ENCODE data around the gene RNF224.

RNF224 gene

DNA sequence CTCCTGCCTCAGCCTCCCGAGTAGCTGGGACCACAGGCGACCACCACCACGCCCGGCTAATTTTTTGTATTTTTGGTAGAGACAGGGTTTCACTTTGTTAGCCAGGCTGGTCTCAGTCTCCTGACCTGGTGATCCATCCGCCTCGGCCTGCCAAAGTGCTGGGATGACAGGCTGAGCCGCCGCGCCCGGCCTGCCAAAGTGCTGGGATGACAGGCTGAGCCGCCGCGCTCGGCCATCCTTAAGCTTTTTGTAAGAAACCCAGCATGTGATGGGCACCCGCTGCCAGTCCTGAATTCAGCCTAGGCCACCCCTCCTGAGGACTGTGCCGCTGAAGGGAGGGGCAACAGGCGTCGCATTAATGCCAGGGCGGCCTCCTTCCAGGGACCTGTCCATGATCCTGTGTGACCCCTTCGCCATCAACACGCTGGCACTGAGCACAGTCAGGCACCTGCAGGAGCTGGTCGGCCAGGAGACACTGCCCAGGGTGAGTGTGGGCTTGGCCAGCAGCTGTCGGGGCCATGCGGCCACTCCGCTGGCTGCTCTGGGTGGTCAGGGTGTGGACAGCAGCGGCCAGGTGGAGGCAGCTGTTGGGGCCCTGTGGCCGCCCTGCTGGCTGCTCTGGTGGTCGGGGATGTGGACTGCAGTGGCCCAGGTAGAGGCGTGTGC lies 38.3 kb downstream of the RNF224 start:
- TF ChIP-seq ZNF274 (IDR thresholded peaks at IDR 0.05; ENCODE audit: low read depth, low read length): no peak

DNA sequence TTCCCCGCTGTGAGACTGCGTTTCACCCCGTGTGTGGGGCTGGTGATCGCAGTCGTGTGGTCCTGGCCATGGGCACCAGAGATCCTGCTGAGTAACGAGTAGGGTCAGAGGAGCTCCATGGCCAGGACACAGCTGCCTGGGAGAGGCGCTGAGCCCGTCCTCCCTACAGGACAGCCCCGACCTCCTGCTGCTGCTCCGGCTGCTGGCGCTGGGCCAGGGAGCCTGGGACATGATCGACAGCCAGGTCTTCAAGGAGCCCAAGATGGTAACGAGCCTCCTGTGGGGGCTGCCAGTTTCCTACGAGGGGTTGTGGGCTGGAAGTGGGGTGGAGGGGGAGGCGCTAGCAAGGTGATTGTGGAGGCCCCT lies 38.8 kb downstream of the RNF224 start:
- no peak for TF ChIP-seq ZNF274 (IDR thresholded peaks at IDR 0.05; ENCODE audit: low read depth, low read length)

More for the DNA sequence above, 38.3 kb downstream of the RNF224 start:
- no peak overlapping the region for H3K4me3 ChIP-seq (ENCODE audit: low read length)

DNA sequence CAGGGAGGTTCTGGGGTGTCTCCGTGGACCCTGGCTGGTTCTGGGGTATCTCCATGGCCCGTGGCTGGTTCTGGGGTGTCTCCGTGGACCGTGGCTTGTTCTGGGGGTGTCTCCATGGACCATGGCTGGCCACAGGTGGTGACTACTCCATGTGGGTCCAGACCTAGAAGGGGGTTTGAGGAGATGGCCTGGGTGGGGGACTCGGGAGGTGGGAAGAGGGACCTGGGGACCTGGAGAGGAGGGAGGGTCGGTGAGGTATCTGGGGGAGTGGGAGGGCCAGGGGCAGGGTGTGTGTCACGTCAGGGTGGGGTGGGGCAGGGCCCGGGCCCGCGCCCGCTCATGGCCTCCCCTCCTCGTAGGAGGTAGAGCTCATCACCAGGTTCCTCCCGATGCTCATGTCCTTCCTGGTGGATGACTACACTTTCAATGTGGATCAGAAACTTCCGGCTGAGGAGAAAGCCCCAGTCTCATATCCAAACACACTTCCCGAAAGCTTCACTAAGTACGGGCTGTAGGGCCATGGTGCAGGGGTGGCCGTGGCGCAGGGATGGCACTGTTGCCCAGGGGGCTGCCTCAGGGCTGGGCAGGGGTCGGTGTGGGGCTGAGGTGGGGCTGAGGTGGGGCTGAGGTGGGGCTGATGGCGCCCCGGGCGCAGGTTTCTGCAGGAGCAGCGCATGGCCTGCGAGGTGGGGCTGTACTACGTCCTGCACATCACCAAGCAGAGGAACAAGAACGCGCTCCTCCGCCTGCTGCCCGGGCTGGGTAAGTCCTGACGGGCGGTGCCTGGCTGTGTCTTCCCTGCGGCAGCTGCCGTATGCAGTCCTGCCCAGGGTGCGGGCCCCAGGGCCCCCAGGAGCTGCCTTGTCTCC lies 39.5 kb downstream of the RNF224 start:
- no peak for TF ChIP-seq ZNF274 (IDR thresholded peaks at IDR 0.05; ENCODE audit: low read depth, low read length)
- H3K4me3 ChIP-seq (ENCODE audit: low read length): no peak overlapping the region

More for the DNA sequence above, 38.8 kb downstream of the RNF224 start:
- no peak overlapping the region for H3K4me3 ChIP-seq (ENCODE audit: low read length)

DNA sequence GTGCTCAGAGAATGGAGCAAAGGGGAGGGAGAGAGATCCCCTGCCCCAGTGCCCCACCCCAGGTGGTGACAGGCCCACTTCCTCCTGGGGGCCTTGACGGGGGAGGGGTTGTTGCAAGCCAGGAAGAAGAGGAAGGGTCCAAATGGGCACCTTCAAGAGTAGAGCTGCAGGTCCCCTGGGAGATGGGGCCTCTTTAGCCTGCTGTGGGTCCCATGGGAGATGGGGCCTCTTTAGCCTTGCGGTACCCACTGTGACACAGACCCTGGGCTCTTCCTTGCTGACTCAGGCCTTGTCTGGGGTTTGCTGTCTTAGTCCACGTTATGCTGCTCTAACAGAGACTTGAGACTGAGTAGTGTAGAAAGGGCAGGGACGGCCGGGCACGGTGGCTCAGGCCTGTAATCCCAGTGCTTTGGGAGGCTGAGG lies 40.6 kb downstream of the RNF224 start:
- TF ChIP-seq ZNF274 (IDR thresholded peaks at IDR 0.05; ENCODE audit: low read depth, low read length): no peak
- H3K4me3 ChIP-seq (ENCODE audit: low read length): no peak overlapping the region

DNA sequence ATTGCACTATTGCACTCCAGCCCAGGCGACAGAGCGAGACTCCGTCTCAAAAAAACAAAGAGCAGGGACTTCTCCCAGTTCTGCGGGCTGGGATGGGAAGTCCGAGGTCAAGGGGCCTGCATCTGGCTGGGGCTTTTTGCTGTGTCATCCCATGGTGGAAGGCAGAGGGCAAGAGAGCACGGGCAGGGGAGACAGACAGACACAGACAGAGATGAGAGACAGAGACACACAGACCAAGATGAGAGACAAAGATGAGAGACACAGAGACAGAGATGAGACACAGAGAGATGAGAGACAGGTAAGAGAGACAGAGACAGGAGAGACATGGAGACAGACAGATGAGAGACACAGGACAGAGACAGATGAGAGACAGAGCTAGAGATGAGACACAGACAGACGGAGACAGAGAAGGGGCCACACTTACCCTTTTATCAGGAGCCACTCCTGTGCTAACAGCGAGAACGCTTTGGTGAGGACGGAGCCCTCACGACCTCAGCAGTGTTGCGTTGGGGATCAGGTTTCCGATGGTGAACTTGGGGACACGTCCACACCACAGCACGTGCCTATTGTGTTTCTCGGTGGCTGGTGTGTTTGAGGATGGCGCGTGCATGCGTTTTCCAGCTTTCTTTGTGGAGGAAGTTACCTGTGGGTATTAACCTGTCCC lies 41.4 kb downstream of the RNF224 start:
- TF ChIP-seq ZNF274 (IDR thresholded peaks at IDR 0.05; ENCODE audit: low read depth, low read length): no peak
- H3K4me3 ChIP-seq (ENCODE audit: low read length): no peak overlapping the region

DNA sequence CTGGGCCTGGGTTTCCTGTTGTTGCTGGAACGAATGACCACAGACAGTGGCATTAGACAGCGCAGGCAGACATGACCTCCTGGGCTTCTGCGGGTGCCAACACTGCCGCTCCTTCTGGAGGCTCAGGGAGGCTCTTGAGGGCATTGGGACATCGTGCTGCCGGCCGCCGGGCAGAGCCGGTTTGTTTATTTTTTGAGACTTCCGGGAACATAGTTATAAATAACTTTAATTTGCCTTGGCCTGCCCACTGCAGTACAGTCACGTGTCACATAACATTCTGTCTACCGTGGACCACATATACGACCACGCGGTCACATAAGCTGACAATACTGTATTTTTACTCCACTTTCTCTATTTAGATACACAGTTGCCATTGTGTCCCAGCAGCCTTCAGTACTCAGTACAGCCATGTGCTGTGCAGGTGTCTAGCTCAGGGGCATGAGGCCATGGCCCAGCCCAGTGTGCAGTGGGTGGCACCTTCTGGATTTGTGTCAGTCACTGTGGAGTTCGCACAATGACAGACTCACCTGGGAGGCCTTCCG lies 42.0 kb downstream of the RNF224 start:
- no peak overlapping the region for H3K4me3 ChIP-seq (ENCODE audit: low read length)
- TF ChIP-seq ZNF274 (IDR thresholded peaks at IDR 0.05; ENCODE audit: low read depth, low read length): no peak

DNA sequence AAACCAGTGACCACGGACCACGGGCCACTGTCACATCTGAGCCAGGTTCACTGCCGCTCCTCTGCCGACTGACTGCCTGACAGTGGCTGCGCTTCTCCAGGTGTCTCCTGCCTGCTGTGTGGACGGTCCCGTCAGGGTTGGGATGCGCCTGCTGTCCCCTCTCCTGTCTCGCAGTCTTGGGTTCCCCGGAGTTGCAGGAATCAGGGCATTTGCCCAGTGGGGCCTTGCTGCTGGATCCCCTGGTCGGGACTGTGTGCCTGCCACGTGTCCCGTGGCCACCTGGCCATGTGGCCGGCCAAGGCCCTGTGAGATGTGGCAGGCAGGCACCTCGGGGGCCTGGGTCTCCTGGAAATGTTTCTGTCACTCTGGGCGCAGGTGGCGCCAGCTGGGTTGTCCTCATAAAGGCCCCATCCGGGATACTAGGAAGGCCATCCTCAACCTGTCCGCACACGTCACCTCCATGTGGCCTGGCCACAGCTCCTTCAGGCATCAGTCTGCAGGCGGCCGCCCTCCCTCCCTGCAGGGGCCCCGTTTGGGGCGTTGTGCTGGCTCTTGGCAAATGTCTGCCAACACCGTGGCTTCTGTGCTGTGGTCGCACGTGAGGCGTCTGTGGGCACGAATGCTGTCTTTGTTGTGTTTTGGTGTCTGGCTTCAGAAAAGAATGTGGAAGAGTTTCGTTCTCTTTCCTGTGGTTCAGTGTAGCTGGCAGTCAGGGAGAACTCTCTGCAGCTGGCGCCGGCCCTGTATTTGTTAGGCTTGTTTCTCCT lies 43.8 kb downstream of the RNF224 start:
- TF ChIP-seq ZNF274 (IDR thresholded peaks at IDR 0.05; ENCODE audit: low read depth, low read length): no peak
- no peak overlapping the region for H3K4me3 ChIP-seq (ENCODE audit: low read length)

DNA sequence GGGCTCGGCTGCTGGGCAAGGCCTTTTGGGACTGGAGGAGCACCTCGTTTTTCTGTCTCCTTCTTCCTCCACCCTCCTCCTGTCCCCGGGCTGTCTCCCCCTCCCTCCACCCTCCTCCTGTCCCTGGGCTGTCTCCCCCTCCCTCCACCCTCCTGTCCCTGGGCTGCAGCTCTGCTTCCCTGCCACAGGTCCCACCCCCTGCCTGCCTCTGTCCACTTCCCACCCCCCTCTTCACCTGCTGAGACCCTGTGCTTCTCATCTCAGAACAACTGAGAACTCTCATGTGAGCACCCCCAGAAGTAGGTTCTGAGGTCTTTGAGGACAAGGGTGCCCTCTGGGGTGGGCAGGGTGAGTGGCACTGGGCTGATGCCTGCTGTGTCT lies 44.4 kb downstream of the RNF224 start:
- no peak for TF ChIP-seq ZNF274 (IDR thresholded peaks at IDR 0.05; ENCODE audit: low read depth, low read length)
- H3K4me3 ChIP-seq (ENCODE audit: low read length): no peak overlapping the region

DNA sequence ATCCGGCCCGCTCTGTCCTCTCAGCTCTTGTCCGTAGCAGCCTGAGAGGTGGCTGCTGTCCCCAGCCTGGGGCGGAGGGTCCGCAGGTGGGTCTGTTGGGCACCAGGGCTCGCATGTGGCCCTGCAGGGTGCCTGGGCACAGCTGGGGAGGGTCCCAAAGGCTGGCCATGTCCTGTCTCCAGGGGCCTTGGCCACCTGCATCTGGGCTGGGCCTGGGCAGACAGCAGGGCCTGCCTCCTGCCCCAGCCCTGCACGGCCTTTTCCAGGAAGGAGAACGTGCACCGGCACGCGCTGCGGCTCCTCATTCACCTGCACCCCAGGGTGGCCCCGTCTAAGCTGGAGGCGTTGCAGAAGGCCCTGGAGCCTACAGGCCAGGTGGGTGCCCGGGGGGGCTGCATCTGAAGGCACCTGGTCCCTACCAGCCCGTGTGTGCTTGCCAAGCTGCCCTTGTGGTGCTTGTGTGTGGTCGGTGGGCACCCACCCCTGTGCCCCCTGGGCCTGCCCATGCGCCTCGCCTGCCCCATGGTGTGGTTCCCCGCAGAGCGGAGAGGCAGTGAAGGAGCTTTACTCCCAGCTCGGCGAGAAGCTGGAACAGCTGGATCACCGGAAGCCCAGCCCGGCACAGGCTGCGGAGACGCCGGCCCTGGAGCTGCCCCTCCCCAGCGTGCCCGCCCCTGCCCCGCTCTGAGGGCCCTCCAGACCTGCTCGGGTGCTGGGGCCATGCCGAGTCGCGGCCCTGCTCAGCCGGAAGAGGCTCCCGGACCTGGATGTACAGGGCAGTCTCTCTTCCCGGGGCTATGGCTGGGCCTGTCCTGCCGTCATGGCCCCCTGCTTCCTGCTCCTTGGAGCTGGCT lies 45.2 kb downstream of the RNF224 start:
- no peak overlapping the region for H3K4me3 ChIP-seq (ENCODE audit: low read length)
- TF ChIP-seq ZNF274 (IDR thresholded peaks at IDR 0.05; ENCODE audit: low read depth, low read length): no peak

DNA sequence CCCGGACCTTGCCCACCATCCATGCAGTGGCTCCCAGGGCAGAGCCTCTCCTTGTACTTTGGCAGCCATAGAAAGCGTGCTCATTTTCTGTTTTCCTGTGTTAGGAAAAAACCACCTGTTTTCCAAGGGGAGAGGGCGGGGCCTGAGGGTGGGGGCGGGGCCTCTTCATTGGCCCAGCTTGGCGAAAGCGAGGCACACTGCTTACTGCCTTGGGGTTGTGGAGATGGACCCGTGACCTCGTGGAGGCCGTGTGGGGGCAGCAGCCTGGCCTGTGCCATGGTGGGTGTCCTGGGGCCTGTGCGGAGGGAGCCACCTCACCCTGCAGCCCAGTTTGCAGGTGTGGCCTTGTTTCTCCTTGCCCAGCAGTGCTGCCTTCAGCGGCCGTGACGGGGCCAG lies 45.8 kb downstream of the RNF224 start:
- no peak overlapping the region for H3K4me3 ChIP-seq (ENCODE audit: low read length)
- no peak for TF ChIP-seq ZNF274 (IDR thresholded peaks at IDR 0.05; ENCODE audit: low read depth, low read length)

DNA sequence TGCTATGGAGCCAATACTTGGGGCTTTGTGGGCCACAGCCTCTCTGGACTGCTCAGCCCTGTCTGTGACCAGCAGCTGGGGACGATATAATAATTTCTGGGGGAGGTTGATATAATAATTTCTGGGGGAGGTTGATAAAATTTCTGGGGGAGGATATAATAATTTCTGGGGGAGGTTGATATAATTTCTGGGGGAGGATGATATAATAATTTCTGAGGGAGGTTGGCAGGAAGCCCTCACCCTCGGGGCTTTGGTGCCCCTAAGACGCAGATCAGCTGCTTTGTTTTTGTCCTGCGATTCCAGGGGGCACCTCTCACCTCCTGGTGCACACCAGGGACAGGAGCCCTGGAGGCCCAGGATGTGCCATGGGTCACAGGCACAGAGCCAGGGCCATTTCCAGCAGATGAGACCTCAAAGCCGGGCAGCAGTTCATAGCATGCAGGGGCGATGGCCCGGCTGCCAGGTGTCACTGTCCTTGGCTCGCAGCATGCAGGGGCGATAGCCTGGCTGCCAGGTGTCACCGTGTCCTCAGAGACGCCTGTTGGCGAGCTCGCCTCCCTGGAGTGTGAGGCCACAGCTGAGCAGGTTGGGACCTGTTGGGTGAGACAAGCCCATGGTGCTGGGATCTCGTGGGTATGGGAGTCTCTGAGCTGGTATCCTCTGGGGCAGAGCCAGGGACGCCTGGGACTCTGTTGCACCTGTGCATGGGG lies 46.5 kb downstream of the RNF224 start:
- no peak overlapping the region for H3K4me3 ChIP-seq (ENCODE audit: low read length)

DNA sequence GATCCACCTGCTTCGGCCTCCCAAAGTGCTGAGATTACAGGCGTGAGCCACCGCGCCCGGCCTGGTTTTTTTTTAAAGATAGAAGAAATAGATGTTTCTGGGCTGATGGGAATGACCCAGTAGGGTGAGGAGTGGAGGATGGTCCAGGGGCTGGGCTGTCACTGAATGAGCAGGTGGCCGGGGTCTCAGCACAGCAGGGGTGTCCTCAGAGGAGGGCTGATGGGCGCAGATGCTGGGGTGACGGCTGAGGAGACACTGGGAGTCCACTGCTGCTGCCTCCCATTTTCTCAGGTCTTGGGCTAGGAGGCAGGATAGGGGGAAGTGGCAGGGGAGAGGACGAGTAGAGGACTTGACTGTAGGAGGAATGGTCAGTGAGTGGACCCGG lies 47.9 kb downstream of the RNF224 start:
- no peak overlapping the region for H3K4me3 ChIP-seq (ENCODE audit: low read length)
- TF ChIP-seq ZNF274 (IDR thresholded peaks at IDR 0.05; ENCODE audit: low read depth, low read length): no peak

More for the DNA sequence above, 46.5 kb downstream of the RNF224 start:
- TF ChIP-seq ZNF274 (IDR thresholded peaks at IDR 0.05; ENCODE audit: low read depth, low read length): no peak
